DOHH2 (cell line): Measurements from ENCODE around the gene SH3BP5.

ENCODE experiments used
- CTCF ChIP-seq: fragments of 200-600 bp; sonication (generic); IDR thresholded peaks from one replicate; pipeline ENCODE4 v1.5.1; 2014; ENCODE audit warnings: antibody characterized with exemption, mild to moderate bottlenecking, low read depth, low read length; ENCODE audit not compliant: poor library complexity, severe bottlenecking
- EZH2phosphoT487 ChIP-seq: fragments of 200-600 bp; sonication (generic); IDR thresholded peaks from 2 replicates; pipeline ENCODE4 v1.6.1; 2017; ENCODE audit warnings: borderline replicate concordance, mild to moderate bottlenecking, antibody characterized with exemption, low read length, moderate library complexity, mixed read lengths

GRCh38 chr3:15211937-15212336 is 120.4 kb downstream of the SH3BP5 start:
- TF ChIP-seq EZH2phosphoT487 (no peak), CTCF (no peak)
